B cell (primary cell): ENCODE data around the gene CRYBA2. TPM values are rescaled to one million over a fixed set of nuclear protein-coding genes. Genes with fewer than 3 reads are reported as not detected.

ENCODE experiments used
- ATAC-seq: fragments of 200-7000 bp; cut with Tn5 transposase; one replicate; pipeline ENCODE4 v1.10.0; 2021; ENCODE audit warnings: low read depth, mild to moderate bottlenecking, moderate number of reproducible peaks, moderate library complexity
- CTCF ChIA-PET: fragments of 350-600 bp; sonication (Branson Sonifier 250); formaldehyde crosslinking; loops from one replicate; lab custom pipeline; 2021; ENCODE audit warnings: antibody characterized with exemption, inconsistent platforms; lab: Charles Lee
- POLR2A ChIA-PET: fragments of 350-600 bp; sonication (Branson Sonifier 250); formaldehyde crosslinking; loops from one replicate; lab custom pipeline; 2021; ENCODE audit warnings: antibody characterized with exemption; lab: Charles Lee
- DNase-seq: peaks from one replicate; pipeline ENCODE4 v3.0.0; 2013
- H2AFZ ChIP-seq: 2 replicates; pipeline ENCODE4 v1.6.1; 2012; ENCODE audit warnings: mild to moderate bottlenecking, low read depth, low read length; ENCODE audit not compliant: insufficient read depth, poor library complexity, severe bottlenecking
- H3K27ac ChIP-seq, 2 donors: 1 replicate in 1 of 2; 2 replicates in 1 of 2; pipeline ENCODE4 v1.5.1; 2012 to 2013; ENCODE audit warnings: low read length in 2 of 2, mild to moderate bottlenecking in 2 of 2, moderate library complexity in 1 of 2
- H3K27me3 ChIP-seq, 4 experiments: fragments of 200-600 bp in 1 of 4; sonication (generic) in 1 of 4; replicated peaks in 1 of 4; 1 replicate in 2 of 4; 2 replicates in 2 of 4; pipeline versions ENCODE4 v1.6.1 to v1.7.0; 2013 to 2016; ENCODE audit warnings: low read length in 3 of 4, mild to moderate bottlenecking in 2 of 4, mixed read lengths in 1 of 4, moderate library complexity in 1 of 4; ENCODE audit not compliant: insufficient read depth in 4 of 4, control insufficient read depth in 3 of 4; ENCODE audit errors: control extremely low read depth in 1 of 4
- H3K36me3 ChIP-seq, 2 experiments: replicated peaks in 1 of 2; 1 replicate in 1 of 2; 2 replicates in 1 of 2; pipeline versions ENCODE4 v1.6.1 to v1.7.1; 2013; ENCODE audit warnings: low read length in 1 of 2; ENCODE audit not compliant: insufficient read depth in 2 of 2, control insufficient read depth in 1 of 2; ENCODE audit errors: control extremely low read depth in 1 of 2, extremely low read depth in 1 of 2
- H3K4me1 ChIP-seq, 2 donors: fragments of 200-600 bp in 1 of 2; sonication (generic) in 1 of 2; 1 replicate in 1 of 2; 2 replicates in 1 of 2; pipeline versions ENCODE4 v1.5.1 to v1.6.1; 2013 to 2017; ENCODE audit warnings: low read length in 2 of 2; ENCODE audit not compliant: control insufficient read depth in 2 of 2, insufficient read depth in 2 of 2
- H3K4me2 ChIP-seq: replicated peaks from 2 replicates; pipeline ENCODE3; 2012; ENCODE audit warnings: mild to moderate bottlenecking, low read depth, low read length; ENCODE audit not compliant: poor library complexity, severe bottlenecking
- H3K4me3 ChIP-seq, 5 experiments: fragments of 200-600 bp in 1 of 5; sonication (generic) in 1 of 5; 1 replicate in 3 of 5; 2 replicates in 2 of 5; pipeline versions ENCODE4 v1.5.1 to v1.7.0; 2011 to 2016; ENCODE audit warnings: low read length in 4 of 5, mild to moderate bottlenecking in 4 of 5, low read depth in 2 of 5, control low read depth in 1 of 5, moderate library complexity in 1 of 5; ENCODE audit not compliant: insufficient read depth in 1 of 5; ENCODE audit errors: control extremely low read depth in 1 of 5, extremely low read depth in 1 of 5
- H3K79me2 ChIP-seq: fragments of 200-600 bp; sonication (generic); one replicate; pipeline ENCODE4 v1.6.0; 2016; ENCODE audit warnings: low read length; ENCODE audit not compliant: control insufficient read depth, insufficient read depth
- H3K9ac ChIP-seq: fragments of 200-600 bp; sonication (generic); 2 replicates; pipeline ENCODE4 v1.6.1; 2017; ENCODE audit warnings: mild to moderate bottlenecking, low read length, moderate library complexity
- H3K9me3 ChIP-seq, 3 donors: one replicate each; pipeline versions ENCODE4 v1.6.1 to v1.7.1; 2013; ENCODE audit warnings: low read length in 2 of 3; ENCODE audit not compliant: control insufficient read depth in 2 of 3, insufficient read depth in 1 of 3; ENCODE audit errors: control extremely low read depth in 1 of 3
- H4K20me1 ChIP-seq: 2 replicates; pipeline ENCODE4 v1.6.0; 2012; ENCODE audit warnings: mild to moderate bottlenecking, low read length; ENCODE audit not compliant: insufficient read depth, control insufficient read depth, poor library complexity, severe bottlenecking
- H3K27ac Mint-ChIP-seq: one replicate; pipeline ENCODE4 v1.8.0; 2021; ENCODE audit warnings: mixed read lengths
- H3K27me3 Mint-ChIP-seq: one replicate; pipeline ENCODE4 v1.8.0; 2021; ENCODE audit warnings: mixed read lengths
- H3K4me1 Mint-ChIP-seq: one replicate; pipeline ENCODE4 v1.8.0; 2021; ENCODE audit warnings: mixed read lengths
- H3K4me3 Mint-ChIP-seq: one replicate; pipeline ENCODE4 v1.8.0; 2021; ENCODE audit warnings: mixed read lengths
- H3K9me3 Mint-ChIP-seq: one replicate; pipeline ENCODE4 v1.8.0; 2022; ENCODE audit warnings: mixed read lengths; ENCODE audit not compliant: insufficient read depth
- CTCF ChIP-seq: fragments of 200-600 bp; IDR thresholded peaks from one replicate; pipeline ENCODE4 v1.8.0; 2022; ENCODE audit warnings: antibody characterized with exemption, mild to moderate bottlenecking
- EZH2 ChIP-seq: IDR thresholded peaks from 2 replicates; pipeline ENCODE4 v1.6.1; 2012; ENCODE audit warnings: borderline replicate concordance, low read depth, mild to moderate bottlenecking, moderate library complexity, low read length; ENCODE audit not compliant: insufficient read depth, poor library complexity, severe bottlenecking
- WGBS: methylation state at CpG from one replicate; pipeline ENCODE4 v1.1.5; 2013; ENCODE audit warnings: missing lambda C conversion rate; ENCODE audit not compliant: insufficient coverage; 5-methylcytosine and 5-hydroxymethylcytosine counted together
- intact Hi-C: fragments of 100-400 bp; cut with micrococcal nuclease; formaldehyde crosslinking; loops from one replicate; pipeline ENCODE4 v1.10.0; 2022
- polyA plus RNA-seq: library from polyadenylated mRNA; depleted of rRNA; stranded (reverse); fragments of >200 nt; gene quantifications from 2 replicates; pipeline ENCODE4 v1.2.3, GENCODE V29; 2012
- total RNA-seq, 2 donors: library from RNA; stranded (reverse); fragments of 120-200 nt in 1 of 2; gene quantifications; 1 replicate in 1 of 2; 2 replicates in 1 of 2; pipeline versions ENCODE4 v1.2.3 to v1.2.4, GENCODE V29; 2013 to 2022

Gene CRYBA2
- total and polyA plus RNA-seq, 2 donors (not counting 1 experiment from before 2014, with no cell fraction given) = not detected

DNA sequence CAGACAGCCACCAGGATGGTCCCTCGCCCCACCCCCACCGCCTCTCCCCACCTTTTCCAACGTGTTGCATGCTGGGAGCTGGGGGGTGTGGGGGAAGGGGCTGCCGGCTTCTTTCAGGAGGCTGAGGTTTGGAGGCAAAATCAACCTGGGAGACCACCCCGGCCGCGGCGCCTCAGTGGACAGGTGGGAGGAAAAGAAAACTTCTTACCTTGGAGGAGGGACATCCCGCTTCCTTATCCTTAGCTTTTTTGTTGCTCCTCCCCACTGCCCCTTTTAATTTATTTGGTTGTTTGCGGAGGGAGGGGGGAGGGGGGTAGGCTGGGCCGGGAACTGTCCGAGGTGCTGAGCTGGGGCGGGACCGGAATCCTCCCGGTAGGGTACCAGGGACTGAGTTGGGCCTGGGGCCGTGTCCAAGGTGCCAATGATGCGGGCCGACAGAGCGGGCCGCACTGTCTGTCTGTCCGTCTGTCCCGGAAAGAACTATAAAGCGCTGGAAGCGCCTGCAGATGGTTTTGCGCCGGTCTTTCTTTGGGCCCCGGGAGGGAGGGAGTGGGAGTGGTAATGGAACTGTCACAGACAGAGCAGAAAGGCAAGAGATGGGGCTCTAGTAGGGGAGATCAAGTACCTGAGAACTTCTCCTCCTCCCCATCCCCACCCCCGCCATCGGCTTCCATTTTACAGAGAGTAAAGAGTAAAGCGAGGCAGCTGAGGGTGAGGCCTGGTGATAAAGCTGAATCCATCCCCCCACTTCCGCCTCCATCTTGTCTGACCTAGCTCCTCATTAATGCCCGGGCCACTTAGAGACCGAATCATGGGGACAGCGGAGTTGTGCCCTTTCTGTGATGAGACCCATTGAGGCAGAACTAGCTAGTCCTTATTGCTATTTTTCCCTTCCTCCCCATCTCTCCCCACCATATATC is 31.3 kb downstream of the CRYBA2 start:
- no peak overlapping the region for H3K27ac Mint-ChIP-seq
- Histone ChIP-seq H3K9me3 (peaks cover 0 to 36% (median 3%) of the 10 kb centered on the region in 3 donors), H3K4me3 (no peak overlapping the region), H3K9ac (no peak overlapping the region), H3K79me2 (no peaks in the 10 kb centered on the region), H3K4me2 (peak overlapping the region; percentile 94), H3K36me3 (no peaks in the 10 kb centered on the region), H3K27ac (no peak overlapping the region), H3K4me1 (peaks cover 24 to 39% of the 10 kb centered on the region in 2 donors), H3K27me3 (peaks cover 0 to 71% (median 46%) of the 10 kb centered on the region in 4 experiments), H2AFZ (no peak overlapping the region), H4K20me1 (no peaks in the 10 kb centered on the region)
- no peaks in the 10 kb centered on the region for H3K9me3 Mint-ChIP-seq
- peaks cover 69% of the 10 kb centered on the region for H3K27me3 Mint-ChIP-seq
- TF ChIP-seq EZH2 = peak; percentile 10
- no peak for TF ChIP-seq CTCF
- peaks cover 21% of the 10 kb centered on the region for H3K4me1 Mint-ChIP-seq
- ATAC-seq = no peak
- ChIA-PET POLR2A (no interaction called here), CTCF (interaction anchor here (0.5 to 1.6 kb wide), 4 partner anchors 16 to 112 kb away, joined by 3 to 6 read pairs (median 4); no protein-coding TSS in a partner anchor)
- WGBS = 16% methylated on average over 22 of the region's 34 CpGs
- no peak for DNase-seq
- intact Hi-C loops = no loop called here
- H3K4me3 Mint-ChIP-seq = no peak overlapping the region

- CTCF ChIA-PET = interaction anchor here (1.1 to 1.6 kb wide), 3 partner anchors 16 to 85 kb away, joined by 3 to 6 read pairs (median 5); no protein-coding TSS in a partner anchor
- Mint-ChIP-seq H3K27me3 (peaks cover 72% of the 10 kb centered on the region), H3K4me1 (peaks cover 21% of the 10 kb centered on the region), H3K27ac (no peak overlapping the region), H3K9me3 (no peaks in the 10 kb centered on the region), H3K4me3 (peak overlapping the region; percentile 47)
- Histone ChIP-seq H3K27me3 (peaks cover 0 to 71% (median 46%) of the 10 kb centered on the region in 4 experiments), H3K4me1 (peaks cover 24 to 39% of the 10 kb centered on the region in 2 donors), H3K9ac (no peak overlapping the region), H3K36me3 (no peaks in the 10 kb centered on the region), H3K4me2 (peak overlapping the region; percentile 94), H3K4me3 (no peak overlapping the region), H3K9me3 (peaks cover 0 to 36% (median 3%) of the 10 kb centered on the region in 3 donors), H4K20me1 (no peaks in the 10 kb centered on the region), H3K27ac (no peak overlapping the region), H3K79me2 (no peaks in the 10 kb centered on the region), H2AFZ (no peak overlapping the region)
- POLR2A ChIA-PET = no interaction called here
- TF ChIP-seq CTCF (no peak), EZH2 (no peak)
- intact Hi-C loops = no loop called here
- WGBS = 21% methylated on average over 2 of the region's 4 CpGs
- ATAC-seq (no peak), DNase-seq (no peak)
Measured at GRCh38 chr2:218961229-218961628, 32.0 kb downstream of the CRYBA2 start.
